Muscle layer of colon (tissue), 2 donors: ENCODE results near the gene KCNMB4.

Experiments
- H3K27ac ChIP-seq: one replicate; pipeline ENCODE4 v1.7.0; 2013; ENCODE audit warnings: low read depth, mild to moderate bottlenecking, low read length, moderate library complexity
- H3K27me3 ChIP-seq, 2 donors: one replicate each; pipeline ENCODE4 v1.7.0; 2013; ENCODE audit warnings: low read length in 2 of 2, mild to moderate bottlenecking in 2 of 2; ENCODE audit not compliant: insufficient read depth in 2 of 2, control insufficient read depth in 1 of 2
- H3K36me3 ChIP-seq: one replicate; pipeline ENCODE4 v1.7.0; 2013; ENCODE audit warnings: mild to moderate bottlenecking, low read length; ENCODE audit not compliant: insufficient read depth
- H3K4me1 ChIP-seq: one replicate; pipeline ENCODE4 v1.7.0; 2013; ENCODE audit warnings: mild to moderate bottlenecking, low read length; ENCODE audit not compliant: insufficient read depth
- H3K4me3 ChIP-seq, 2 donors: one replicate each; pipeline ENCODE4 v1.7.0; 2013; ENCODE audit warnings: low read length in 2 of 2, low read depth in 1 of 2, mild to moderate bottlenecking in 1 of 2, moderate library complexity in 1 of 2
- H3K9ac ChIP-seq: one replicate; pipeline ENCODE4 v1.7.0; 2013; ENCODE audit warnings: low read length
- H3K9me3 ChIP-seq: one replicate; pipeline ENCODE4 v1.7.0; 2013; ENCODE audit warnings: mild to moderate bottlenecking, low read length
- donor health status: abdominal sarcoma.
- donor health status: Adenocarcinoma of cecum.

KCNMB4 gene

DNA sequence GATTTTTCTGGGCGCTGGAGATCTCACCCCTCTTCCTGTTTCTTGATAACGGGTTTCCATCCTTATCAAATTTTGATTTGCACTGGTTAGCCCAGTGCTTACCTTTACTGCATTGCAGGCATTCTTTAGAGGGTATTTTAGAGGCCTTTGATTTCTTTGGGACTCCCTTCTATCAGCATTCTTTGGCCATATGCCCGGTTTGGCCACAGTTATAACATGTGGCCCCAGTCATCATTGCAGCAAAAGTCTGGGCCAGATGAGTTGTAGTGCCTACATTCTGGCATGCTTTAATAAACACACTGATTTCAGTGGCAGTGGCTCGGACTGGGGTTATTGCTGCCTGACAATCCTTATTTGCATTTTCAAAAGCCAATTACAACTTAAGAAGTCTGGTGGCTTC lies 82.3 kb downstream of the KCNMB4 start:
- H3K9me3 ChIP-seq = no peaks in the 10 kb centered on the region
- H3K27me3 ChIP-seq = no peaks in the 10 kb centered on the region
- H3K4me3 ChIP-seq = no peak overlapping the region
- no peaks in the 10 kb centered on the region for H3K36me3 ChIP-seq
- H3K9ac ChIP-seq = no peak overlapping the region
- no peaks in the 10 kb centered on the region for H3K4me1 ChIP-seq
- H3K27ac ChIP-seq = no peak overlapping the region

DNA sequence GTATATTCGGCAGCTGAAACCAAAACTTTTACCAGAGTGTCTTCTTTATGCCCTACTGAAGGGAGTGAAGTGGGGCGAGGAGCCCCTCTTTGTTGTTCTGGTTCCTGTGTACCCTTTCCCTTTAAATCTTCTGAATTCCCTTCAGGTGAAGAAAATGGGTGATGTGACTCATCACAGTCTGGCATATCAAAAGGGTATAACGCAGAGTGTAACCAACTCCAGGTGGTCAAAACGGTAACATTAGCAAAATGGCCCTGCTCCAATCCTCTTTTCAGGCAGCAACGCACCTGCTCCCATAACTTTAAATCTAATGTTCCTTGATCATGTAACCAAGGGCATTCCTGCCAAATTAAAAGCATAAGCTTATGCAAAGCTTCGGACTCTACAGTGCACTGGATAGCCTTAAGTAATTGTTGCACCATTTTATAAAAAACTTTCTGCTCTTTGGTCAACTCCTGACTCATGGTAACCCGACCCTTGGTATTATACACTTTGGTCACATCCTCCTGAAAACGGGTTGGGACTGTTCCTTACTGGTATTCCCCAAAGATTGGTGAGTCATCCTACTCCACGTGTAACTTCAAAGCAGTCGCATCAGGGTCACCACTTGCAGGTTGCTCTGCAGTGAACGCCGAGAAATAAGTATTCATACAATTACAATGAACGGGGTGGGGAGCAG lies 83.1 kb downstream of the KCNMB4 start:
- Histone ChIP-seq H3K27me3 (no peaks in the 10 kb centered on the region), H3K4me3 (no peak overlapping the region), H3K9ac (no peak overlapping the region), H3K9me3 (no peaks in the 10 kb centered on the region), H3K4me1 (no peaks in the 10 kb centered on the region), H3K36me3 (no peaks in the 10 kb centered on the region), H3K27ac (no peak overlapping the region)

DNA sequence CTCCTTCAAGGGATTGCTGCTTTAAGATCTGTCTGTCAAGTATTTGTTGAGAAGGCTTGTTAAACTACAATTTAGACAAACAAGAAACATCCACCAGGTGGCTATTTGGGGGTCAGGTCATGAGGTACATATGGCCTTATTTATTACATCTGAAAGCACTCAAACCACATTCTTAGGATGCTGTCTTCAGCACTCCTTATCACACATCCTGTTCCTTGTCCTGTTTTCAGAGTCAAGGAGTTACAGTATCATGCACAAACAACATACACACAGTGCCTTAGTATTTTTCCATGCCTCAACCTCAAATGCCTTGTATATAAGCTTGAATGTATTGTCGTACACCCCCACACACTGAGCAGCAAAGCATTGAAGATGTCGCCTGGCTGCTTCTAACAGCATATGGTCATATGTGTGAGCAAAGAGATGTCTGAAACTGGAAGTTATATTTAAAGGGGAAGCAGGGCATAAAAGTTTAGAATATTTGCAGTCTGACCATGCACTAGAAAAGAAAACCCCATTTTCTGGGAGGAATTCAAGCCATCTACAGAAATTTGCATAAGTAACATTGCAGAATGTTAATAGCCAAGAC lies 83.8 kb downstream of the KCNMB4 start:
- Histone ChIP-seq H3K9me3 (no peaks in the 10 kb centered on the region), H3K27ac (no peak overlapping the region), H3K4me3 (no peak overlapping the region), H3K27me3 (no peaks in the 10 kb centered on the region), H3K36me3 (no peaks in the 10 kb centered on the region), H3K4me1 (no peaks in the 10 kb centered on the region), H3K9ac (no peak overlapping the region)

DNA sequence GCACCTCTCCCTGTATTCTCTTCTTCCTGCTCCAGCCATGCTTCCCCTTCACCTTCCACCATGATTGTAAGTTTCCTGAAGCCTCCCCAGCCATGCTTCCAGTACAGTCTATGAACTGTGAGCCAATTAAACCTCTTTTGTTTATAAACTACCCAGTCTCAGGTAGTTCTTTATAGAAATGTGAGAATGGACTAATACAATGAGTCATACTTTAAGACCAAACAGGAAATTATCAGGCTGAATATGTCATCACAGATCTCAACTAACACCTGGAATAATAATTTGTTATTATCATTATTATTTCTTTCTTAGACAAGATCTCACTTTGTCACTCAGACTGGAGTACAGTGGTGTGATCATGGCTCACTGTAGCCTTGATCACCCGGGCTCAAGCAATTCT lies 85.4 kb downstream of the KCNMB4 start:
- Histone ChIP-seq H3K36me3 (no peaks in the 10 kb centered on the region), H3K9me3 (no peaks in the 10 kb centered on the region), H3K4me3 (no peak overlapping the region), H3K27me3 (no peaks in the 10 kb centered on the region), H3K4me1 (no peaks in the 10 kb centered on the region), H3K9ac (no peak overlapping the region), H3K27ac (no peak overlapping the region)

DNA sequence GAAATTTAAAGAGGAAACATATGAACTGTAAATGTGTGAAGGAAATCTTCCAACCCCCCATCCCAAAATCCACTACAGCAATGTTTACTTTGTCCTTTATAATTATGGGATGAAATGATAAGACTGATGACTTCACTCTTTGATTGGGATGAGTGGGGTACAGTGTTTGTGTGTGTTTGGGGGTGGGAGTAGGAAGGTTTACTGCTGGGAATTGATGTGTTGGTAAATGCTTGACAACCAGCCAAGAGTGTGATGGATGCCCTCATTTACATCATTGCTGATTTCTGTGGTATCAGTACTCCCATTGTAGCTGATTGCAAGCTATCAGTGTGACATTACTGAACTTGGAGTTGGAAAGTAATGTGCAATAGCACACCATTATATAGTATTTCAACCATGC lies 90.9 kb downstream of the KCNMB4 start:
- Histone ChIP-seq H3K4me3 (no peak overlapping the region), H3K4me1 (no peaks in the 10 kb centered on the region), H3K27ac (no peak overlapping the region), H3K27me3 (no peaks in the 10 kb centered on the region), H3K36me3 (no peaks in the 10 kb centered on the region), H3K9ac (no peak overlapping the region), H3K9me3 (no peaks in the 10 kb centered on the region)

DNA sequence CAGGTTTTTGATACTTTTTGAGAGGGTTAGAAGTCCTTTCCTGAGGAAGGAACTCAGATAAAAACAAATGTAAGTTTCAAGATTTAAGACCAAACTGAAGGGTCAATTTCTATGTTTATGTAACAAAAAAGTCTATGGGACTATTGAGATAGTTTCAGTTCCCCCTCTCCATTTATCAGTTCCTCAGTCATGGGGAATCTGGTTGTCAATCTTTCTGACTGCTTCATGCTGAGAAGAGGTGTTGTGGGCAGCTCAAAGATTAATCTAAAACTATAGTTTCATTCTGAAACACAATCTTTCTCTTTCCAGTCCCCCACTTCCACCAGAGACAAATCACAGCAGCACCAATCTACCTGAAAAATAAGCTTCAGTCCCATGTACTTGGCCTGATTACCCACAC lies 93.7 kb downstream of the KCNMB4 start:
- Histone ChIP-seq H3K4me1 (no peaks in the 10 kb centered on the region), H3K27ac (no peak overlapping the region), H3K36me3 (no peaks in the 10 kb centered on the region), H3K4me3 (no peak overlapping the region), H3K9me3 (no peaks in the 10 kb centered on the region), H3K27me3 (no peaks in the 10 kb centered on the region), H3K9ac (no peak overlapping the region)

DNA sequence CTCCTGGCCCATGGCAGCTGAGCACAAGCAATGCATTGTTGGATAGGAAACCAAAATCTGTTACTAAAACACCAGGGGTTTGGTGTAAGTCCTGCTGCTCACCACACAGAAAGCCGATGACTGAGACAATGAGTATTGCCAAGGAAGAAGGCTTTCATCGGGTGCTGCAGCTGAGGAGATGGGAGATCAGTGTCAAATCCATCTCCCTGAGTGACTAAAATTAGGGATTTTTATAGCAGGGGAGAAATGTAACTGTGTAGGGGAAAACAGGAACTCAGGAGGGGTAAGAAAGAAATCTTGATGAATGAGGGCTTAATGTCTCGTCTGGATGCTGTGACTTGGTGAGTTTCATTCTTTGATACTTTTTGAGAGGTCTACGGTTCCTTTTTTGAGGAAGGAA lies 97.9 kb downstream of the KCNMB4 start:
- no peaks in the 10 kb centered on the region for H3K36me3 ChIP-seq
- no peaks in the 10 kb centered on the region for H3K9me3 ChIP-seq
- H3K9ac ChIP-seq = no peak overlapping the region
- H3K27me3 ChIP-seq = no peaks in the 10 kb centered on the region
- no peak overlapping the region for H3K27ac ChIP-seq
- H3K4me1 ChIP-seq = no peaks in the 10 kb centered on the region
- no peak overlapping the region for H3K4me3 ChIP-seq

DNA sequence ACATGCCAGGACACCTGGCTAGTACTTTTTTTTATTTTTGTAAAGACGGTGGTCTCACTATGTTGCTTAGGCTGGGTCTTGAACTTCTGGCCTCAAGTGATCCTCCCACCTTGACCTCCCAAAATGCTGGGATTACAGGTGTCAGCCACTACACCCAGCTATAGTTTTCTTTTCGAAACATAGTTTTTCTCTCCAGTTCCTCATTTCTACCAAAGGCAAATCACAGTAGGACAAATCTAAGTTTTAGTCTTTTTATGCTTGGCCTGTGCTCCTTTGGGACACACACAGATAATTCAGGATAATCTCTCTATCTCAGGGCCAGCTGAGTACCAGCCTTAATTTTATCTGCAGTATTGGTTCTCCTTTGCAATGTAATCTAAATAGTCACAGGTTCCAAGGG lies 100.7 kb downstream of the KCNMB4 start:
- no peak overlapping the region for H3K4me3 ChIP-seq
- no peak overlapping the region for H3K27ac ChIP-seq
- H3K36me3 ChIP-seq = no peaks in the 10 kb centered on the region
- no peak overlapping the region for H3K9ac ChIP-seq
- H3K4me1 ChIP-seq = no peaks in the 10 kb centered on the region
- H3K27me3 ChIP-seq = no peaks in the 10 kb centered on the region
- no peaks in the 10 kb centered on the region for H3K9me3 ChIP-seq

DNA sequence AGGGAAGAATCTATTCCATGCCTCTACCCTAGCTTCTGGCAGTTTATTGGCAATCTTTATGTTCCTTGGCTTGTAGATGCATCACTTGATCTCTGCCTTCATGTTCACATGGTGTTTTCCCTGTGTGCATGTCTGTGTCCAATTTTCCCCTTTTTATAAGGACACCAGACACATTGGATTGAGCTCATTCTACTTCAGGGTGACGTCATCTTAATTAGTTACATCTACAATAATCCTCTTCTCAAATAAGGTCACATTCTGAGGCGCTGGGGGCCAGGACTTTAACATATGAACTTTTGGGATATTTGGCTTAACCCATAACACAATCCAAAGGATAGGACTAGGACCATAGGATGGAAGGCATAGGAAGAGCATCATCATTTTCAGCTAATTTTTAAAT lies 101.4 kb downstream of the KCNMB4 start:
- Histone ChIP-seq H3K4me3 (no peak overlapping the region), H3K27ac (no peak overlapping the region), H3K4me1 (no peaks in the 10 kb centered on the region), H3K9me3 (no peaks in the 10 kb centered on the region), H3K27me3 (no peaks in the 10 kb centered on the region), H3K36me3 (no peaks in the 10 kb centered on the region), H3K9ac (no peak overlapping the region)

DNA sequence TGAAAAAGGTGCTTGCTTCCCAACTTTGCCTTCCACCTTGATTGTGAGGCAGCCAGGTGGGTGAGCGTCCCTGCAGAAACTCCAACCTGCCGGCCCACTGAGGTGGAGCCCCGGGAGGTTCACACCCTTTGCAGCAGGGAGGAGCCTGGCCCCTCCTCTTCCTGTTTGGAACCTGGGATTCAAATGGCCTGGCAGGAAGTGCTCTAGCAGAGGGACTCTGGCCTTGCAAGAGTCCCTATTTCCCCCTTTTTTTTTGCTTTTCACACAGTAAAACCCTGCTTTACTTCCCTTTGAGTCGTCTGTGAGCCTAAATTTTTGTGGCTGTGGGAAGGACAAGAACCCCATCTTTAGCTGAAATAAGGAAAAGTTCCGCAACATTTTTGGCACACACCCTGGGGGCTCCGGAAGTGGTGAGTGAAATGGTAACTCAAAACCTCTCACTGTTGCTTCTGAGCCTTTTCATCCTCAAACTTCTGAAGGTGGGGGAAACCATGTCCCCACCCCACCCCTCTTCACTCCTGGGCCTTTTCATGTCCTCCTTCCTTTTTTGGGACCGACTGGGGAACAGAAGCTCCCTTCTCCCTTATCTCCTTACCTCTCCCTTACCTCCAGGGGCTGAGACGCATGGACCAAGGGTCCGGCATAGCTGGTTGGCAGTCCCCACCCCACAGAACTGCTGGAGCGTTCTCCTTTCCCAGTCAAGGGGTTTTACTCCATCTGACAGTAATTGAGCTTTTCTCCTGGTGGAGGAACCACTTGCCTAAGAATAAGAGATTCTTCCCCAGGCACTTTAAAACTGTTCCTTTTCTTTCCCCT lies 102.0 kb downstream of the KCNMB4 start:
- H3K9me3 ChIP-seq = no peaks in the 10 kb centered on the region
- H3K27ac ChIP-seq = no peak overlapping the region
- H3K9ac ChIP-seq = no peak overlapping the region
- no peaks in the 10 kb centered on the region for H3K27me3 ChIP-seq
- no peak overlapping the region for H3K4me3 ChIP-seq
- H3K36me3 ChIP-seq = no peaks in the 10 kb centered on the region
- no peaks in the 10 kb centered on the region for H3K4me1 ChIP-seq

DNA sequence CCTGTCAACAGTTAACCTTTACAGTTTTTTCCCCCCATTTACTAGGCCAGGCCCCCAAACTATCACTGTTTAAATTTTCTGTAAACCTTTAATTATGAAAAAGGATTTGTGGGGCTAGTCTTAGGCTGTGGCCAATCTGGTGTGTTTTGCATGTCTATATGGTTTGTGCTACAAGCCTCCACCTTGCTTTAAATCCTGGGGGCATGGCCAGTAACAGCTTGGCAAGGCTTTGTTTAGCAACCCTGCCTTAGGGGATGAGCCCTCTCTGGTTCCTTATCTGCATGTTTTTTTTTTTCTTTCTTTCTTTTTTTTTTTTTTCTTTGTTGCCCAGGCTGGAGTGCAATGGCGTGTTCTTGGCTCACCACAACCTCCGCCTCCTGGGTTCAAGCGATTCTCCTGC lies 102.7 kb downstream of the KCNMB4 start:
- H3K27me3 ChIP-seq = no peaks in the 10 kb centered on the region
- no peak overlapping the region for H3K9ac ChIP-seq
- no peaks in the 10 kb centered on the region for H3K36me3 ChIP-seq
- no peak overlapping the region for H3K27ac ChIP-seq
- H3K4me1 ChIP-seq = no peaks in the 10 kb centered on the region
- no peak overlapping the region for H3K4me3 ChIP-seq
- no peaks in the 10 kb centered on the region for H3K9me3 ChIP-seq
